ENCODE data around the gene MYO1G.

The MYO1G gene

DNA sequence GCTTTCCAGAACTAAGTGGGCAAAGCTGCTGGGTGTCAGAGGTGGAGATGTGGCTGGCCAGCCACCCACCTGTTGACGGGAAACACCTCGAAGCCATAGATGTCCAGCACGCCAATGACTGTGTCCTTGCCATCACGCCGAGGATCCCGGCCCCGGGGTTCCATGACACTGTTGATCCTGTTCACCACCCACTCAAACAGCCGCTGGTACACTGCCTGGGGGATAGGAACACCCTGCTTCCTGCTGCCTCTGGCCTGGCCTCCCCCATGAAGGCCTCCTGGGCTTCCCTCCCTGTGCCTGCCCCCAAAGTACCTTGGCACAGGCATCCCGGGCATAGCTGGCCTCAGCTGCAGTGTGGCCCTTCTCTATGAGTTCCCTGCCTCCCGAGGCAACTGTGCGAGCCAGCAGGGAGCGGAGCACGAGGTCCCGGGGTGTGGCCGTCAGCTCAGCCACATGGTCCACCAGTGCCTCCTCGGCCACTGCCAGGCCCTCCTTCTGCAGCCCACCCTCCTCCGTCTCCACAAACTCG, 8.2 kb downstream of the MYO1G start:
- Histone ChIP-seq H3K4me3 (ENCODE audit: low read depth, low read length) (no peak overlapping the region), H3K27me3 (ENCODE audit: control insufficient read depth, insufficient read depth, low read length) (no peaks in the 10 kb centered on the region; the same call in 1 of the 2 replicates), H3K36me3 (ENCODE audit: control insufficient read depth, insufficient read depth, low read length) (no peaks in the 10 kb centered on the region), H3K4me1 (ENCODE audit: control insufficient read depth, insufficient read depth, low read length) (no peaks in the 10 kb centered on the region), H3K27ac (ENCODE audit: low read depth, low read length) (no peak overlapping the region), H3K9me3 (ENCODE audit: control insufficient read depth, insufficient read depth, low read depth, low read length) (no peaks in the 10 kb centered on the region), H3K9ac (ENCODE audit: low read length) (no peak overlapping the region)

GRCh38 chr7:44969701-44970522, 8.9 kb downstream of the MYO1G start:
- no peak overlapping the region for H3K27ac ChIP-seq (ENCODE audit: low read depth, low read length)
- no peak overlapping the region for H3K4me3 ChIP-seq (ENCODE audit: low read depth, low read length)
- no peaks in the 10 kb centered on the region; the same call in 1 of the 2 replicates for H3K27me3 ChIP-seq (ENCODE audit: control insufficient read depth, insufficient read depth, low read length)
- no peaks in the 10 kb centered on the region for H3K36me3 ChIP-seq (ENCODE audit: control insufficient read depth, insufficient read depth, low read length)
- H3K4me1 ChIP-seq (ENCODE audit: control insufficient read depth, insufficient read depth, low read length), result no peaks in the 10 kb centered on the region
- no peak overlapping the region for H3K9ac ChIP-seq (ENCODE audit: low read length)
- H3K9me3 ChIP-seq (ENCODE audit: control insufficient read depth, insufficient read depth, low read depth, low read length), result no peaks in the 10 kb centered on the region

- Histone ChIP-seq H3K4me1 (ENCODE audit: control insufficient read depth, insufficient read depth, low read length) (no peaks in the 10 kb centered on the region), H3K4me3 (ENCODE audit: low read depth, low read length) (no peak overlapping the region), H3K9ac (ENCODE audit: low read length) (no peak overlapping the region), H3K27me3 (ENCODE audit: control insufficient read depth, insufficient read depth, low read length) (peaks cover 2% of the 10 kb centered on the region), H3K9me3 (ENCODE audit: control insufficient read depth, insufficient read depth, low read depth, low read length) (no peaks in the 10 kb centered on the region), H3K36me3 (ENCODE audit: control insufficient read depth, insufficient read depth, low read length) (no peaks in the 10 kb centered on the region), H3K27ac (ENCODE audit: low read depth, low read length) (no peak overlapping the region)
Measured at GRCh38 chr7:44969049-44969700, 9.6 kb downstream of the MYO1G start.

GRCh38 chr7:44967571-44968446, 11.0 kb downstream of the MYO1G start:
- Histone ChIP-seq H3K4me3 (ENCODE audit: low read depth, low read length) (no peak overlapping the region), H3K27me3 (ENCODE audit: control insufficient read depth, insufficient read depth, low read length) (peaks cover 16% of the 10 kb centered on the region), H3K9me3 (ENCODE audit: control insufficient read depth, insufficient read depth, low read depth, low read length) (no peaks in the 10 kb centered on the region), H3K9ac (ENCODE audit: low read length) (no peak overlapping the region), H3K4me1 (ENCODE audit: control insufficient read depth, insufficient read depth, low read length) (peaks cover under 1% of the 10 kb centered on the region; the same call in 1 of the 2 replicates), H3K27ac (ENCODE audit: low read depth, low read length) (no peak overlapping the region), H3K36me3 (ENCODE audit: control insufficient read depth, insufficient read depth, low read length) (no peaks in the 10 kb centered on the region)

- H3K36me3 ChIP-seq (ENCODE audit: control insufficient read depth, insufficient read depth, low read length), result no peaks in the 10 kb centered on the region
- no peaks in the 10 kb centered on the region for H3K9me3 ChIP-seq (ENCODE audit: control insufficient read depth, insufficient read depth, low read depth, low read length)
- H3K9ac ChIP-seq (ENCODE audit: low read length), result no peak overlapping the region
- no peak overlapping the region for H3K27ac ChIP-seq (ENCODE audit: low read depth, low read length)
- no peak overlapping the region for H3K4me3 ChIP-seq (ENCODE audit: low read depth, low read length)
- peaks cover 25% of the 10 kb centered on the region for H3K27me3 ChIP-seq (ENCODE audit: control insufficient read depth, insufficient read depth, low read length)
- peaks cover 9% of the 10 kb centered on the region; the same call in 1 of the 2 replicates for H3K4me1 ChIP-seq (ENCODE audit: control insufficient read depth, insufficient read depth, low read length)
Measured at GRCh38 chr7:44966731-44967538, 11.9 kb downstream of the MYO1G start.

DNA sequence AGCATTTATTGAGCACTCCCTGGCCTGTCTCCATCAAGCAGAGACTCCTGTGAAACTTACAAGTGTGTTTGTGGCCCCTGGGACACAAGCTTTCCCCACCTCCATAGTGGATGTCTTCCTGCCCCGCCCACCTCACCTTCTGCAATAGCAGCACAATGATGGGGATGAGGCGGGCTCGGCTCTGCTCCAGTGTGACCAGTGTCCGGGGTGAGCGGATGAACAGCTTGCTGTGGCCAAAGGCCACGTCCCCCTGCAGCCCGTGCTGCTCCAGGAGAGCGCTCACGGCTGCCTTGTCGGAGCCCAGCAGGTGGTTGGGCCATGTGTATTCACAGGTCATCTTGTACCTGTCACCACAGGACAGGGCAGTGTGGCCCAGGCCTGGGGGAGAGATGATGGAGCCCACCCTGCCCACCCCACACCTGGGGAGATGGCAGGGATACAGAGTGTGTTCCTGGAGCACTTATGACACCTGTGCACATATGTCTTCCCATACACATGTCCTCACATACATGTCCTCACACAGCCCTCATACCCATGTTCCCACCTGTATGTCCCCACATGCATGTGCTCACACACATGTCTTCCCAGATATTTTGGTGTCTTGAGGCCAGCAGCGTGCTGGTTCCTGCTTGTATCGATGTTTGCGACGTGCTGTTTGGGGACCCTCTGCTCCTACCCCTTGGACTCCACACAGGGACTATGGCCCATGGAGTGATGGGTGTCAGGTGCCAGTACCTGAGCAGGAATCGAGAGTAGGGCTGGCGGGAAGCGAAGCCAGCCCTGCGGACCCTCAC, 12.7 kb downstream of the MYO1G start:
- no peaks in the 10 kb centered on the region for H3K9me3 ChIP-seq (ENCODE audit: control insufficient read depth, insufficient read depth, low read depth, low read length)
- H3K4me3 ChIP-seq (ENCODE audit: low read depth, low read length), result no peak overlapping the region
- H3K36me3 ChIP-seq (ENCODE audit: control insufficient read depth, insufficient read depth, low read length), result no peaks in the 10 kb centered on the region
- H3K4me1 ChIP-seq (ENCODE audit: control insufficient read depth, insufficient read depth, low read length), result peaks cover 9% of the 10 kb centered on the region; the same call in 1 of the 2 replicates
- peaks cover 30% of the 10 kb centered on the region for H3K27me3 ChIP-seq (ENCODE audit: control insufficient read depth, insufficient read depth, low read length)
- no peak overlapping the region for H3K9ac ChIP-seq (ENCODE audit: low read length)
- H3K27ac ChIP-seq (ENCODE audit: low read depth, low read length), result no peak overlapping the region

DNA sequence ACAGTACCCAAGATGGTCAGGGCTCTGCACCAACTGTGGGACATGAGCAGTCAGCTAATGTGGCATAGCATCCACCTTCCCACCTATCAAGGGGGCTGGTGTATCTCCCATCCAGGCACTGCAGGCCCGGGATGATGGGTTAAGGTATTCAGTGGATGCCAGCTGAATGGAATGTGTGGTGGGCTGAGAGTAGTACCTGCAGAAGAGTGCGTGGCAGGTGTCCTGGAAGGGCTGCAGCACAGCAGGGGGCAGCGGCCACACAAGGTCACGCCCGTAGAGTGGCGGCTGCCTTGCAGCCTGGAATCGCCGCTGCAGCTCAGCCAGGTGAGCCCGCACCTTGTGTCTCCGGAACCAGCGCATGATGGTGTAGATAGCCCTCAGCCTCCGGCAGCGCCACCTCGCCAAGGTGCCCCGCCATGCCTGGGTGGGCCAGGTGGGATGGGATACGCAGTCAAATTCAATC, 13.3 kb downstream of the MYO1G start:
- H3K9ac ChIP-seq (ENCODE audit: low read length), result no peak overlapping the region
- no peak overlapping the region for H3K27ac ChIP-seq (ENCODE audit: low read depth, low read length)
- H3K4me3 ChIP-seq (ENCODE audit: low read depth, low read length), result no peak overlapping the region
- H3K9me3 ChIP-seq (ENCODE audit: control insufficient read depth, insufficient read depth, low read depth, low read length), result no peaks in the 10 kb centered on the region
- no peaks in the 10 kb centered on the region for H3K36me3 ChIP-seq (ENCODE audit: control insufficient read depth, insufficient read depth, low read length)
- peaks cover 31% of the 10 kb centered on the region for H3K27me3 ChIP-seq (ENCODE audit: control insufficient read depth, insufficient read depth, low read length)
- H3K4me1 ChIP-seq (ENCODE audit: control insufficient read depth, insufficient read depth, low read length), result peaks cover 9% of the 10 kb centered on the region; the same call in 1 of the 2 replicates

- H3K27ac ChIP-seq (ENCODE audit: low read depth, low read length), result no peak overlapping the region
- H3K9me3 ChIP-seq (ENCODE audit: control insufficient read depth, insufficient read depth, low read depth, low read length), result no peaks in the 10 kb centered on the region
- H3K4me3 ChIP-seq (ENCODE audit: low read depth, low read length), result no peak overlapping the region
- H3K36me3 ChIP-seq (ENCODE audit: control insufficient read depth, insufficient read depth, low read length), result no peaks in the 10 kb centered on the region
- peaks cover 9% of the 10 kb centered on the region; the same call in 1 of the 2 replicates for H3K4me1 ChIP-seq (ENCODE audit: control insufficient read depth, insufficient read depth, low read length)
- peaks cover 37% of the 10 kb centered on the region for H3K27me3 ChIP-seq (ENCODE audit: control insufficient read depth, insufficient read depth, low read length)
- H3K9ac ChIP-seq (ENCODE audit: low read length), result no peak overlapping the region
Measured at GRCh38 chr7:44964831-44965440, 13.9 kb downstream of the MYO1G start.

- no peaks in the 10 kb centered on the region for H3K36me3 ChIP-seq (ENCODE audit: control insufficient read depth, insufficient read depth, low read length)
- no peak overlapping the region for H3K9ac ChIP-seq (ENCODE audit: low read length)
Measured at GRCh38 chr7:44964384-44964830, 14.4 kb downstream of the MYO1G start.

More at GRCh38 chr7:44964384-44964830, 14.4 kb downstream of the MYO1G start:
- Histone ChIP-seq H3K9me3 (ENCODE audit: control insufficient read depth, insufficient read depth, low read depth, low read length) (no peaks in the 10 kb centered on the region), H3K27me3 (ENCODE audit: control insufficient read depth, insufficient read depth, low read length) (peaks cover 42% of the 10 kb centered on the region), H3K4me3 (ENCODE audit: low read depth, low read length) (no peak overlapping the region), H3K4me1 (ENCODE audit: control insufficient read depth, insufficient read depth, low read length) (peaks cover 9% of the 10 kb centered on the region; the same call in 1 of the 2 replicates), H3K27ac (ENCODE audit: low read depth, low read length) (no peak overlapping the region)
